GM12865 (cell line): ENCODE data around the gene SPHK2.
A peak's percentile ranks its signal among the peaks of the same experiment; 100 is the strongest.

Experiments used
- DNase-seq: peaks from one replicate; pipeline ENCODE4 v3.0.0; 2010; ENCODE audit warnings: low read depth
- H3K4me3 ChIP-seq: 2 replicates; pipeline ENCODE4 v1.5.1; 2011; ENCODE audit warnings: mild to moderate bottlenecking, low read depth, low read length, control low read depth
- CTCF ChIP-seq: IDR thresholded peaks from 2 replicates; pipeline ENCODE4 v1.5.1; 2011; ENCODE audit warnings: low read length, control low read depth, low read depth, inconsistent platforms; ENCODE audit not compliant: insufficient read depth; ENCODE audit errors: missing control alignments

The SPHK2 gene

GRCh38 chr19:48637948-48638830, 18.9 kb downstream of the SPHK2 start:
- TF ChIP-seq CTCF, result peak; percentile 12
- peak overlapping the region; percentile 73 for H3K4me3 ChIP-seq
- peak; percentile 97 for DNase-seq

- no peak for TF ChIP-seq CTCF
- peak; percentile 39 for DNase-seq
- H3K4me3 ChIP-seq, result peak overlapping the region; percentile 73
Measured at GRCh38 chr19:48638831-48639381, 19.6 kb downstream of the SPHK2 start.

GRCh38 chr19:48639483-48640375, 20.4 kb downstream of the SPHK2 start:
- H3K4me3 ChIP-seq, result no peak overlapping the region
- no peak for DNase-seq
- no peak for TF ChIP-seq CTCF

- H3K4me3 ChIP-seq, result no peak overlapping the region
- TF ChIP-seq CTCF, result no peak
- DNase-seq, result no peak
Measured at GRCh38 chr19:48641850-48642249, 22.5 kb downstream of the SPHK2 start.

- TF ChIP-seq CTCF, result no peak
- DNase-seq, result no peak
- no peak overlapping the region for H3K4me3 ChIP-seq
Measured at GRCh38 chr19:48642862-48643261, 23.6 kb downstream of the SPHK2 start.

GRCh38 chr19:48644355-48644754, 25.0 kb downstream of the SPHK2 start:
- H3K4me3 ChIP-seq, result no peak overlapping the region
- no peak for DNase-seq
- no peak for TF ChIP-seq CTCF
